ENCODE measurements around the gene GPSM3. TPM values are rescaled to one million over a fixed set of nuclear protein-coding genes. Genes with fewer than 3 reads are reported as not detected.

Gene GPSM3
- total and polyA plus RNA-seq, 2 of the 13 experiments (the other 11 are each of a cell fraction or from before 2014, with no cell fraction given): 0.18 to 6.2 TPM

- TF ChIP-seq ZNF142 (CRISPR knock-in tag; IDR thresholded peaks at IDR 0.05): 0 out of 2 replicates have a peak, but pooled peaks have one; percentile 52
- TF ChIP-seq ZNF354B (CRISPR knock-in tag; IDR thresholded peaks at IDR 0.05): no peak
- TF ChIP-seq NONO (IDR thresholded peaks at IDR 0.05): no peak
- peak; percentile 70 for TF ChIP-seq NONO (CRISPR knock-in tag; conservative IDR thresholded peaks at IDR 0.05)
- TF ChIP-seq ZFY (CRISPR knock-in tag; IDR thresholded peaks at IDR 0.05): peak; percentile 41; the same call in 1 of the 2 replicates
- TF ChIP-seq RBM39 (IDR thresholded peaks at IDR 0.05; ENCODE audit: low read depth, low read length, poor library complexity, severe bottlenecking): no peak
- TF ChIP-seq ZNF350 (CRISPR knock-in tag; IDR thresholded peaks at IDR 0.05; ENCODE audit: borderline replicate concordance, low read depth): peak; percentile 42; the same call in 1 of the 2 replicates
- no peak for TF ChIP-seq ZNF768 (CRISPR knock-in tag; IDR thresholded peaks at IDR 0.05)
These were observed 13.6 kb downstream of the GPSM3 start (continued) for GRCh38 chr6:32178547-32179440.
